Measurements from ENCODE around the gene CIITA. TPM values are rescaled to one million over a fixed set of nuclear protein-coding genes. Genes with fewer than 3 reads are reported as not detected.
A peak's percentile ranks its signal among the peaks of the same experiment; 100 is the strongest.

CIITA gene
- total and polyA plus RNA-seq, 9 of the 15 experiments (the other 6 are each of a cell fraction or from before 2014, with no cell fraction given) = 0.01 to 0.20 (median 0.11) TPM; not detected in 4

DNA sequence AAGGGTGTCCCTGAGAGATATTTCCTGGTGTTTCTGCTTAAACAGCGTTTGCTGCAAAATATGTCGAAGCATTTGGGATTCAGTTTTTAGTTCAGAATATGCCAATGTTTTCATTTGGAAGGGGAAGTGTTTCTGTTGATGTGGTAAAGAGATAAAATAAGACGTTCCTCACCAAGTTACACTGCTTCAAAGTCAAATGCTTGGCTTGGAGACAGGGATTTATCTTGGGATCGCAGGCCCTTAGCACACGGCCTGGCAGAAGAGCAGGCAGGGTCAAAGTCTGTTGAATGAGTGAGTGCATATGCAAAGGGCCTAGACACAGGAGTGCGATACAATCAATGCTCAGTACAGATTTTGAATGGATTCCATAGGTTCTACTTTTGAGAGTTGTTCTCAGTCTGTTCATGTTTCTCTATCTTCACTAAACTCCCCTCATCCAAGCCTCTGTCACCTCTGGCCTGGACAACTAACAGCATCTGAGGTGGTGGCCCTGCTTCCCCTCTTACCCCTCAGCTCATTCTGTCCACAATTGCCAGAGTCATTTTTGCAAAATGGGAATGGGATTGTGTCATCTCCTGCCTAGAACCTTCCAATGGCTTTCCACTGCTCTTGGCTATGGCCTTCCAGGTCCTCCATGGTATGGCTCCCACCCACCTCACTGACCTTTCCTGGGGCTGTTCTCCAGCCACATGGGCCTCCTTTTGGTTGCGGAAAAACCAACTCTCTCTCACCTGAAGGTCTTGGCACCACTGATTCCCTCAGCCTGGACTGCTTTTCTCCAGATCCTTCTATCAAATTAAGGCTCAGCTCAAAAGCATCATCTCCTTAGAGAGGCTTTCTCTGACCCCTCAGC lies 62.0 kb downstream of the CIITA start:
- Histone ChIP-seq H3K9me3 (replicated peaks; ENCODE audit: control insufficient read depth, insufficient read depth, low read depth, low read length) (no peaks in the 10 kb centered on the region), H3K27me3 (ENCODE audit: control insufficient read depth in 2 of 2, insufficient read depth in 2 of 2, low read length in 2 of 2) (no peaks in the 10 kb centered on the region), H3K9ac (ENCODE audit: insufficient read depth in 1 of 2, low read depth in 2 of 2, low read length in 2 of 2) (peak overlapping the region in 1 of 2 experiments; percentile 89; a peak in 1 of 4 replicates), H3K4me2 (ENCODE audit: insufficient read depth, low read length) (peak overlapping the region; percentile 87), H3K4me1 (replicated peaks in 1 of 2; ENCODE audit: control insufficient read depth in 2 of 2, insufficient read depth in 2 of 2, low read length in 2 of 2) (peaks cover 28 to 52% of the 10 kb centered on the region in 2 experiments), H3K27ac (ENCODE audit: extremely low read depth, low read depth, low read length) (no peak overlapping the region), H3K36me3 (ENCODE audit: control insufficient read depth, insufficient read depth, low read length) (peaks cover 39% of the 10 kb centered on the region; the same call in 2 of the 3 replicates), H4K20me1 (replicated peaks; ENCODE audit: control insufficient read depth, insufficient read depth, low read length) (peaks cover 54% of the 10 kb centered on the region), H2AFZ (ENCODE audit: low read depth, low read length) (no peak overlapping the region), H3K79me2 (ENCODE audit: control insufficient read depth, insufficient read depth, low read length) (peaks cover 62% of the 10 kb centered on the region), H3K4me3 (no peak overlapping the region), H3K9me1 (ENCODE audit: control insufficient read depth, insufficient read depth, low read length) (peaks cover 16% of the 10 kb centered on the region)
- intact Hi-C loops (cut with micrococcal nuclease) (no loop called here), in situ Hi-C loops (cut with MboI) (loop anchor here (10.0 kb wide), 1 partner anchor 684 kb away; no protein-coding TSS in a partner anchor)
- ChIA-PET POLR2A (no interaction called here), CTCF (ENCODE audit: low intra/inter-chr PET ratio) (interaction anchor here (0.5 kb wide), 1 partner anchor 425 kb away, joined by 3 read pairs; no protein-coding TSS in a partner anchor)
- DNase-seq (ENCODE audit: extremely low read depth in 1 of 4, low spot score in 3 of 4) (peak in 1 of 4 experiments; percentile 49), ATAC-seq (no peak), FAIRE-seq (peak; percentile 44)
- 27% methylated on average over 7 of the region's 7 CpGs for WGBS (ENCODE audit: insufficient coverage, low coverage, missing lambda C conversion rate)
- no TSS peak for BruUV-seq (replicated peaks)
- TF ChIP-seq CXXC5 (CRISPR knock-in tag; IDR thresholded peaks at IDR 0.05) (peak; percentile 73), TCF7L2 (IDR thresholded peaks at IDR 0.05; ENCODE audit: low read depth, low read length) (no peak), TAL1 (IDR thresholded peaks at IDR 0.05) (peak; percentile 55), FOSL1 (tag; conservative IDR thresholded peaks at IDR 0.05) (0 out of 2 replicates have a peak, but pooled peaks have one; percentile 21), NRF1 (conservative IDR thresholded peaks at IDR 0.05 in 1 of 2, IDR thresholded peaks at IDR 0.05 in 1 of 2) (0 out of 4 replicates have a peak, but pooled peaks of 1 of the 2 experiments have one; percentile 27), MTA3 (IDR thresholded peaks at IDR 0.05; ENCODE audit: borderline replicate concordance) (peak; percentile 50; the same call in 1 of the 2 replicates), NR2C2 (CRISPR knock-in tag; IDR thresholded peaks at IDR 0.05) (no peak), NR2C2 (tag; IDR thresholded peaks at IDR 0.05) (peak; percentile 66), RCOR1 (IDR thresholded peaks at IDR 0.05; ENCODE audit: borderline replicate concordance in 1 of 2, low read depth in 2 of 2, low read length in 2 of 2) (peak in 1 of 2 experiments; percentile 74; a peak in 2 of 4 replicates), TCF3 (CRISPR knock-in tag; IDR thresholded peaks at IDR 0.05) (peak; percentile 59), MYC (IDR thresholded peaks at IDR 0.05; ENCODE audit: low read depth, low read length) (0 out of 2 replicates have a peak, but pooled peaks have one; percentile 17), MYC (CRISPR knock-in tag; IDR thresholded peaks at IDR 0.05; ENCODE audit: borderline replicate concordance, low read depth) (no peak), ARHGAP35 (IDR thresholded peaks at IDR 0.05; ENCODE audit: partially characterized antibody) (no peak), SPI1 (IDR thresholded peaks at IDR 0.05; ENCODE audit: borderline replicate concordance, low read depth, low read length) (peak; percentile 55; the same call in 1 of the 2 replicates), MEIS2 (IDR thresholded peaks at IDR 0.05; ENCODE audit: partially characterized antibody) (peak; percentile 44)
- TF ChIP-seq, protein P1, sequence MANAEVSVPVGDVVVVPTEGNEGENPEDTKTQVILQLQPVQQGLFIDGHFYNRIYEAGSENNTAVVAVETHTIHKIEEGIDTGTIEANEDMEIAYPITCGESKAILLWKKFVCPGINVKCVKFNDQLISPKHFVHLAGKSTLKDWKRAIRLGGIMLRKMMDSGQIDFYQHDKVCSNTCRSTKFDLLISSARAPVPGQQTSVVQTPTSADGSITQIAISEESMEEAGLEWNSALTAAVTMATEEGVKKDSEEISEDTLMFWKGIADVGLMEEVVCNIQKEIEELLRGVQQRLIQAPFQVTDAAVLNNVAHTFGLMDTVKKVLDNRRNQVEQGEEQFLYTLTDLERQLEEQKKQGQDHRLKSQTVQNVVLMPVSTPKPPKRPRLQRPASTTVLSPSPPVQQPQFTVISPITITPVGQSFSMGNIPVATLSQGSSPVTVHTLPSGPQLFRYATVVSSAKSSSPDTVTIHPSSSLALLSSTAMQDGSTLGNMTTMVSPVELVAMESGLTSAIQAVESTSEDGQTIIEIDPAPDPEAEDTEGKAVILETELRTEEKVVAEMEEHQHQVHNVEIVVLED (CRISPR knock-in tag; IDR thresholded peaks at IDR 0.05) = no peak
- TF ChIP-seq, protein P2, sequence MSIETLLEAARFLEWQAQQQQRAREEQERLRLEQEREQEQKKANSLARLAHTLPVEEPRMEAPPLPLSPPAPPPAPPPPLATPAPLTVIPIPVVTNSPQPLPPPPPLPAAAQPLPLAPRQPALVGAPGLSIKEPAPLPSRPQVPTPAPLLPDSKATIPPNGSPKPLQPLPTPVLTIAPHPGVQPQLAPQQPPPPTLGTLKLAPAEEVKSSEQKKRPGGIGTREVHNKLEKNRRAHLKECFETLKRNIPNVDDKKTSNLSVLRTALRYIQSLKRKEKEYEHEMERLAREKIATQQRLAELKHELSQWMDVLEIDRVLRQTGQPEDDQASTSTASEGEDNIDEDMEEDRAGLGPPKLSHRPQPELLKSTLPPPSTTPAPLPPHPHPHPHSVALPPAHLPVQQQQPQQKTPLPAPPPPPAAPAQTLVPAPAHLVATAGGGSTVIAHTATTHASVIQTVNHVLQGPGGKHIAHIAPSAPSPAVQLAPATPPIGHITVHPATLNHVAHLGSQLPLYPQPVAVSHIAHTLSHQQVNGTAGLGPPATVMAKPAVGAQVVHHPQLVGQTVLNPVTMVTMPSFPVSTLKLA (conservative IDR thresholded peaks at IDR 0.05) = 0 out of 4 replicates have a peak, but pooled peaks of 1 of the 2 experiments have one; percentile 31
